ENCODE results near the gene ABCC12.
A peak's percentile ranks its signal among the peaks of the same experiment; 100 is the strongest.
"Not testable (repeated sequence)": the region's sequence is repeated elsewhere in the genome, so short reads cannot be mapped to it uniquely, and the experiment has no call there.

Gene ABCC12

GRCh38 chr16:48193846-48194245 lies 38.1 kb upstream of the ABCC12 start:
- TF ChIP-seq CTCF (conservative IDR thresholded peaks at IDR 0.05; ENCODE audit: control insufficient read depth, insufficient read depth, low read depth, low read length): no peak
- H3K4me3 ChIP-seq (ENCODE audit: control insufficient read depth, low read depth, low read length): no peak overlapping the region
- DNase-seq (ENCODE audit: low read depth): no peak

GRCh38 chr16:48188449-48189102 lies 32.8 kb upstream of the ABCC12 start:
- no peak overlapping the region for H3K4me3 ChIP-seq (ENCODE audit: control insufficient read depth, low read depth, low read length)
- peak; percentile 14 for DNase-seq (ENCODE audit: low read depth)
- no peak for TF ChIP-seq CTCF (conservative IDR thresholded peaks at IDR 0.05; ENCODE audit: control insufficient read depth, insufficient read depth, low read depth, low read length)

- no peak for DNase-seq (ENCODE audit: low read depth)
- H3K4me3 ChIP-seq (ENCODE audit: control insufficient read depth, low read depth, low read length): no peak overlapping the region
- TF ChIP-seq CTCF (conservative IDR thresholded peaks at IDR 0.05; ENCODE audit: control insufficient read depth, insufficient read depth, low read depth, low read length): no peak
These were observed 32.0 kb upstream of the ABCC12 start for GRCh38 chr16:48187779-48188178.

- H3K4me3 ChIP-seq (ENCODE audit: control insufficient read depth, low read depth, low read length): no peak overlapping the region
- TF ChIP-seq CTCF (conservative IDR thresholded peaks at IDR 0.05; ENCODE audit: control insufficient read depth, insufficient read depth, low read depth, low read length): no peak
- DNase-seq (ENCODE audit: low read depth): peak; percentile 31
These were observed 28.9 kb upstream of the ABCC12 start for GRCh38 chr16:48184681-48185080.

GRCh38 chr16:48182979-48183537 lies 27.3 kb upstream of the ABCC12 start:
- no peak overlapping the region for H3K4me3 ChIP-seq (ENCODE audit: control insufficient read depth, low read depth, low read length)

GRCh38 chr16:48181746-48182520 lies 26.1 kb upstream of the ABCC12 start:
- not testable (repeated sequence) for H3K4me3 ChIP-seq (ENCODE audit: control insufficient read depth, low read depth, low read length)
- DNase-seq (ENCODE audit: low read depth): peak; percentile 49

More at GRCh38 chr16:48182979-48183537, 27.3 kb upstream of the ABCC12 start:
- DNase-seq (ENCODE audit: low read depth): no peak
- TF ChIP-seq CTCF (conservative IDR thresholded peaks at IDR 0.05; ENCODE audit: control insufficient read depth, insufficient read depth, low read depth, low read length): no peak

GRCh38 chr16:48180868-48181480 lies 25.2 kb upstream of the ABCC12 start:
- no peak for DNase-seq (ENCODE audit: low read depth)
- TF ChIP-seq CTCF (conservative IDR thresholded peaks at IDR 0.05; ENCODE audit: control insufficient read depth, insufficient read depth, low read depth, low read length): no peak

More at GRCh38 chr16:48180868-48181480, 25.2 kb upstream of the ABCC12 start:
- H3K4me3 ChIP-seq (ENCODE audit: control insufficient read depth, low read depth, low read length): no peak overlapping the region

Data from fibroblast of mammary gland (primary cell).